Measurements from ENCODE around the gene LEAP2. TPM values are rescaled to one million over a fixed set of nuclear protein-coding genes. Genes with fewer than 3 reads are reported as not detected.
A peak's percentile ranks its signal among the peaks of the same experiment; 100 is the strongest.

Gene LEAP2
- total and polyA plus RNA-seq, 8 donors = 0.92 to 2.3 (median 1.4) TPM; not detected in 2

DNA sequence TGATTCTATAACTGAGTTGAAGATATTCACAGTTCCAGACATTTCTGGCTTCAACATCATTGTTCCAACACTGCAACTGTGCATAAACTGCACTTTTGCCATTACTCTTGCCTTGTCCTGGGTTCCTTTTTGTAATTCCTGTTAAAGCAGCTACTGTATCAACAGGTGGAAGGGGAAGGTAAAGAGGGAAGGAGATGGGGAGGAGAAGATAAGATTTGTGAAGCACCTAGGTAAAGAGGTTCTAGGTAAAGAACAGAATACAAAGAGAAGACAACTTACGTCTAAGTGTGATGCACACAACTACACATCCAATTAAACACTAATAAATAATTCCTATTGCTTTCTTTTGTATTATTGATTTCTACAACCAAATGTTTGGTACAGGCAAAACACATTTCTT, 36.2 kb downstream of the LEAP2 start:
- H3K4me1 ChIP-seq = peaks cover 0 to 17% (median 7%) of the 10 kb centered on the region in 4 donors
- intact Hi-C loops (cut with DNase I; ENCODE audit: low total_unique reads) = no loop called here
- no peaks in the 10 kb centered on the region for H3K27me3 ChIP-seq
- 90 to 98% (median 95%) methylated on average over 1 of the region's 1 CpG for WGBS, 5 donors
- no peak overlapping the region for H3K4me3 ChIP-seq
- H3K27ac ChIP-seq = no peak overlapping the region
- no peaks in the 10 kb centered on the region for H3K9me3 ChIP-seq
- peaks cover 17 to 59% (median 49%) of the 10 kb centered on the region in 4 donors for H3K36me3 ChIP-seq
- DNase-seq = no peak
- TF ChIP-seq EP300 (IDR thresholded peaks at IDR 0.05) = no peak
- no peak for TF ChIP-seq POLR2AphosphoS5 (IDR thresholded peaks at IDR 0.05)
- TF ChIP-seq POLR2A (IDR thresholded peaks at IDR 0.05) = no peak

DNA sequence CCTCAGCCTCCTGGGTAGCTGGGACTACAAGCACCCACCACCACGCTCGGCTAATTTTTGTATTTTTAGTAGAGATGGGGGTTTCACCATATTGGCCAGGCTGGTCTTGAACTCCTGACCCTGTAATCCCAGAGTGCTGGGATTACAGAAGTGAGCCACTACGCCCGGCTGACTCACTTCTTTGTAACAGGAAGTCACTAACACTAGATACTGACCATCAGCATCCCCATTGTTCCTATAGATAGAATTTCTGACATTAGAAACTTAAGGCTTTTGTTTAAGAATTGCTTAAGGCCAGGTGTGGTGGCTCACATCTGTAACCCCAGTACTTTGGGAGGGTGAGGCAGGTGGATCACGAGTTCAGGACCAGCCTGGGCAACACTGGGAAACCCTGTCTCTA, 42.2 kb downstream of the LEAP2 start:
- H3K27ac ChIP-seq = peak overlapping the region in 1 of 5 donors; percentile 8
- intact Hi-C loops (cut with DNase I; ENCODE audit: low total_unique reads) = no loop called here
- TF ChIP-seq, protein P1, sequence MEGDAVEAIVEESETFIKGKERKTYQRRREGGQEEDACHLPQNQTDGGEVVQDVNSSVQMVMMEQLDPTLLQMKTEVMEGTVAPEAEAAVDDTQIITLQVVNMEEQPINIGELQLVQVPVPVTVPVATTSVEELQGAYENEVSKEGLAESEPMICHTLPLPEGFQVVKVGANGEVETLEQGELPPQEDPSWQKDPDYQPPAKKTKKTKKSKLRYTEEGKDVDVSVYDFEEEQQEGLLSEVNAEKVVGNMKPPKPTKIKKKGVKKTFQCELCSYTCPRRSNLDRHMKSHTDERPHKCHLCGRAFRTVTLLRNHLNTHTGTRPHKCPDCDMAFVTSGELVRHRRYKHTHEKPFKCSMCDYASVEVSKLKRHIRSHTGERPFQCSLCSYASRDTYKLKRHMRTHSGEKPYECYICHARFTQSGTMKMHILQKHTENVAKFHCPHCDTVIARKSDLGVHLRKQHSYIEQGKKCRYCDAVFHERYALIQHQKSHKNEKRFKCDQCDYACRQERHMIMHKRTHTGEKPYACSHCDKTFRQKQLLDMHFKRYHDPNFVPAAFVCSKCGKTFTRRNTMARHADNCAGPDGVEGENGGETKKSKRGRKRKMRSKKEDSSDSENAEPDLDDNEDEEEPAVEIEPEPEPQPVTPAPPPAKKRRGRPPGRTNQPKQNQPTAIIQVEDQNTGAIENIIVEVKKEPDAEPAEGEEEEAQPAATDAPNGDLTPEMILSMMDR (IDR thresholded peaks at IDR 0.05) = no peak
- TF ChIP-seq POLR2AphosphoS5 (IDR thresholded peaks at IDR 0.05) = no peak
- TF ChIP-seq POLR2A (IDR thresholded peaks at IDR 0.05) = no peak
- no peak for TF ChIP-seq EP300 (IDR thresholded peaks at IDR 0.05)
- H3K36me3 ChIP-seq = peaks cover 27 to 86% (median 74%) of the 10 kb centered on the region in 4 donors
- no peak overlapping the region for H3K4me3 ChIP-seq
- H3K9me3 ChIP-seq = no peaks in the 10 kb centered on the region
- no peak for DNase-seq
- H3K4me1 ChIP-seq = peaks cover 0 to 13% (median 3%) of the 10 kb centered on the region in 4 donors
- WGBS, 5 donors = 79 to 93% (median 87%) methylated on average over 5 of the region's 5 CpGs
- H3K27me3 ChIP-seq = no peaks in the 10 kb centered on the region

DNA sequence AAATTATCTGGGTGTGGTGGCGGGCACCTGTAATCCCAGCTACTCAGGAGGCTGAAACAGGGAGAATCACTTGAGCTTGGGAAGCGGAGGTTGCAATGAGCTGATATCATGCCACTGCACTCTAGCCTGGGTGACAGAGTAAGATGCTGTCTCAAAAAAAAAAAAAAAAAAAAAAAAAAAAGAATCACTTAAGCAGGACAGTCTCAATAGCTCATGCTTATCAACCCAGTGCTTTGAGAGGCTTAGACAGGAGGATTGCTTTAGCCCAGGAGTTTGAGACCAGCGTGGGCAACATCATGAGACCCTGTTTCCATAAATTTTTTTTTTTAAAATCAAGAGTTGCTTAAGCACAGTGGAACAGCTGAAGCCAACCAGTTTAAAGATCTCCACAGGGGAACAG, 42.6 kb downstream of the LEAP2 start:
- Histone ChIP-seq H3K9me3 (no peaks in the 10 kb centered on the region), H3K36me3 (peaks cover 27 to 88% (median 76%) of the 10 kb centered on the region in 4 donors), H3K4me1 (peaks cover 0 to 17% (median 3%) of the 10 kb centered on the region in 4 donors), H3K27me3 (no peaks in the 10 kb centered on the region), H3K27ac (peak overlapping the region in 1 of 5 donors; percentile 8), H3K4me3 (no peak overlapping the region)
- TF ChIP-seq, protein P1 (IDR thresholded peaks at IDR 0.05) = no peak
- TF ChIP-seq EP300 (IDR thresholded peaks at IDR 0.05) = no peak
- TF ChIP-seq POLR2AphosphoS5 (IDR thresholded peaks at IDR 0.05) = no peak
- TF ChIP-seq POLR2A (IDR thresholded peaks at IDR 0.05) = no peak
- intact Hi-C loops (cut with DNase I; ENCODE audit: low total_unique reads) = no loop called here
- DNase-seq = no peak
- WGBS, 5 donors = 93 to 100% (median 97%) methylated on average over 3 of the region's 3 CpGs

Small RNA genes lying within 50 kb of the gene (small RNA-seq; reads per million reads assigned to genes)
- 0 reads per million in 4 donors for gene RNA5SP192

Other genes starting within 250 kb of the LEAP2 start
- under 1 TPM in 1 of 5 donors, not detected in 4; 0.55 TPM for gene IL13, start 215.5 kb upstream of the LEAP2 start, total RNA-seq
- not detected for gene IL13, start 215.5 kb upstream of the LEAP2 start, polyA plus RNA-seq
- not detected for gene IL4, start 199.7 kb upstream of the LEAP2 start, total RNA-seq
- not detected for gene IL4, start 199.7 kb upstream of the LEAP2 start, polyA plus RNA-seq
- 10 to 100 TPM in 1 of 5 donors, 1 to 10 TPM in 3, under 1 TPM in 1; 0.58 to 19.3 (median 8.5) TPM for gene KIF3A, start 136.1 kb upstream of the LEAP2 start, total RNA-seq
- gene KIF3A, start 136.1 kb upstream of the LEAP2 start, polyA plus RNA-seq = 1 to 10 TPM; 1.5 to 3.8 (median 2.1) TPM
- 10 to 100 TPM in 2 of 5 donors, under 1 TPM in 1, not detected in 2; 0.92 to 56.7 (median 34.5) TPM for gene CCNI2, start 126.2 kb upstream of the LEAP2 start, total RNA-seq
- gene CCNI2, start 126.2 kb upstream of the LEAP2 start, polyA plus RNA-seq = 1 to 10 TPM in 2 of 3 donors, under 1 TPM in 1; 0.46 to 1.9 (median 1.3) TPM
- 10 to 100 TPM; 18.5 to 47.3 (median 36.2) TPM for gene SEPTIN8, start 96.4 kb upstream of the LEAP2 start, total RNA-seq
- 10 to 100 TPM; 15.5 to 28.4 (median 27.4) TPM for gene SEPTIN8, start 96.4 kb upstream of the LEAP2 start, polyA plus RNA-seq
- gene SOWAHA, start 60.4 kb upstream of the LEAP2 start, total RNA-seq = 10 to 100 TPM in 2 of 5 donors, 1 to 10 TPM in 2, not detected in 1; 6.8 to 91.8 (median 13.2) TPM
- 1 to 10 TPM; 2.4 to 5.7 (median 5.2) TPM for gene SOWAHA, start 60.4 kb upstream of the LEAP2 start, polyA plus RNA-seq
- 100 to 1,000 TPM in 1 of 5 donors, 10 to 100 TPM in 3, 1 to 10 TPM in 1; 5.3 to 264 (median 48.7) TPM for gene SHROOM1, start 43.0 kb upstream of the LEAP2 start, total RNA-seq
- 10 to 100 TPM in 1 of 3 donors, 1 to 10 TPM in 2; 7.5 to 12.8 (median 9.6) TPM for gene SHROOM1, start 43.0 kb upstream of the LEAP2 start, polyA plus RNA-seq
- gene GDF9, start 7.2 kb upstream of the LEAP2 start, total RNA-seq = 1 to 10 TPM in 2 of 5 donors, not detected in 3; 1.2 to 4.4 TPM
- 1 to 10 TPM in 1 of 3 donors, under 1 TPM in 1, not detected in 1; 0.25 to 1.1 TPM for gene GDF9, start 7.2 kb upstream of the LEAP2 start, polyA plus RNA-seq
- gene UQCRQ, start 7.0 kb upstream of the LEAP2 start, total RNA-seq = 100 to 1,000 TPM in 2 of 5 donors, 10 to 100 TPM in 3; 66.5 to 173 (median 83.4) TPM
- gene UQCRQ, start 7.0 kb upstream of the LEAP2 start, polyA plus RNA-seq = 100 to 1,000 TPM; 470 to 603 (median 499) TPM
- 100 to 1,000 TPM in 2 of 5 donors, 10 to 100 TPM in 3; 15.9 to 133 (median 99.1) TPM for gene AFF4, start 90.0 kb downstream of the LEAP2 start, total RNA-seq
- 10 to 100 TPM in 1 of 3 donors, 1 to 10 TPM in 2; 7.0 to 18.3 (median 9.4) TPM for gene AFF4, start 90.0 kb downstream of the LEAP2 start, polyA plus RNA-seq
- gene ZCCHC10, start 152.9 kb downstream of the LEAP2 start, total RNA-seq = 10 to 100 TPM in 1 of 5 donors, 1 to 10 TPM in 3, under 1 TPM in 1; 0.29 to 16.5 (median 6.4) TPM
- 10 to 100 TPM; 21.3 to 45.1 (median 23.3) TPM for gene ZCCHC10, start 152.9 kb downstream of the LEAP2 start, polyA plus RNA-seq
- gene HSPA4, start 178.3 kb downstream of the LEAP2 start, total RNA-seq = 10 to 100 TPM; 21.6 to 79.1 (median 48.8) TPM
- 10 to 100 TPM; 29.3 to 44.5 (median 29.9) TPM for gene HSPA4, start 178.3 kb downstream of the LEAP2 start, polyA plus RNA-seq